IMR-90 (cell line): ENCODE results near the gene ANK3. TPM values are rescaled to one million over a fixed set of nuclear protein-coding genes. Genes with fewer than 3 reads are reported as not detected.

Experiments
- ATAC-seq: fragments of 200-7000 bp; cut with Tn5 transposase; 2 replicates; pipeline ENCODE4 v1.9.1; 2020; ENCODE audit warnings: low read depth, mild to moderate bottlenecking, moderate library complexity
- BruUV-seq: library from RNA; stranded (reverse); fragments of 400-500 nt; replicated peaks from 2 replicates; lab custom pipeline; 2021; lab: Mats Ljungman, UMichigan
- CTCF ChIA-PET: fragments of 300-600 bp; formaldehyde crosslinking; extraction: SDS; loops from one replicate; lab custom pipeline; 2021; ENCODE audit warnings: antibody characterized with exemption; lab: Yijun Ruan, JAX
- POLR2A ChIA-PET: fragments of 300-600 bp; sonication (Branson Sonifier 250); formaldehyde crosslinking; loops from one replicate; lab custom pipeline; 2022; ENCODE audit warnings: antibody characterized with exemption; ENCODE audit not compliant: unreplicated experiment; lab: Charles Lee
- DNase-seq: peaks from one replicate; pipeline ENCODE4 v3.0.0; 2013
- H2AFZ ChIP-seq: replicated peaks from 2 replicates; pipeline ENCODE3; 2013; ENCODE audit warnings: low read length, mild to moderate bottlenecking; ENCODE audit not compliant: poor library complexity
- H2AK5ac ChIP-seq: 2 replicates; pipeline ENCODE4 v1.6.1; 2013; ENCODE audit warnings: low read depth, low read length, inconsistent platforms
- H2AK9ac ChIP-seq: replicated peaks from 2 replicates; pipeline ENCODE3; 2013; ENCODE audit warnings: mild to moderate bottlenecking, low read depth, low read length, moderate library complexity; ENCODE audit not compliant: poor library complexity
- H2BK120ac ChIP-seq: 2 replicates; pipeline ENCODE4 v1.6.1; 2013; ENCODE audit warnings: low read depth, low read length, inconsistent platforms
- H2BK15ac ChIP-seq: 3 replicates; pipeline ENCODE4 v1.6.1; 2013; ENCODE audit warnings: low read depth, low read length, inconsistent platforms
- H2BK20ac ChIP-seq: 2 replicates; pipeline ENCODE4 v1.6.1; 2013; ENCODE audit warnings: low read depth, mild to moderate bottlenecking, inconsistent platforms, low read length, moderate library complexity
- H2BK5ac ChIP-seq: 2 replicates; pipeline ENCODE4 v1.6.1; 2013; ENCODE audit warnings: mild to moderate bottlenecking, low read depth, low read length, inconsistent platforms; ENCODE audit not compliant: poor library complexity, severe bottlenecking
- H3K14ac ChIP-seq: replicated peaks from 2 replicates; pipeline ENCODE4 v1.6.1; 2013; ENCODE audit warnings: low read depth, low read length, inconsistent platforms
- H3K18ac ChIP-seq: 2 replicates; pipeline ENCODE4 v1.6.1; 2013; ENCODE audit warnings: low read depth, low read length, control low read depth
- H3K23ac ChIP-seq: 2 replicates; pipeline ENCODE4 v1.6.1; 2013; ENCODE audit warnings: low read depth, low read length, inconsistent platforms
- H3K27ac ChIP-seq: 2 replicates; pipeline ENCODE4 v1.5.1; 2013; ENCODE audit warnings: mild to moderate bottlenecking, control low read depth, low read length; ENCODE audit not compliant: insufficient read depth
- H3K27me3 ChIP-seq: 2 replicates; pipeline ENCODE4 v1.6.1; 2013; ENCODE audit warnings: low read length; ENCODE audit not compliant: control insufficient read depth, insufficient read depth
- H3K36me3 ChIP-seq: 2 replicates; pipeline ENCODE4 v1.6.1; 2013; ENCODE audit warnings: low read length, mixed read lengths; ENCODE audit not compliant: control insufficient read depth, insufficient read depth
- H3K4ac ChIP-seq: 2 replicates; pipeline ENCODE4 v1.6.1; 2013; ENCODE audit warnings: low read depth, low read length, inconsistent platforms
- H3K4me1 ChIP-seq: 2 replicates; pipeline ENCODE4 v1.6.1; 2013; ENCODE audit warnings: low read length, mixed read lengths; ENCODE audit not compliant: control insufficient read depth, insufficient read depth
- H3K4me2 ChIP-seq: 2 replicates; pipeline ENCODE4 v1.6.1; 2013; ENCODE audit warnings: low read depth, mild to moderate bottlenecking, control low read depth, low read length, moderate library complexity
- H3K4me3 ChIP-seq: 2 replicates; pipeline ENCODE4 v1.5.1; 2013; ENCODE audit warnings: low read depth, mild to moderate bottlenecking, control low read depth, low read length, moderate library complexity; ENCODE audit not compliant: insufficient read depth
- H3K56ac ChIP-seq: 2 replicates; pipeline ENCODE4 v1.6.1; 2013; ENCODE audit warnings: low read length, inconsistent platforms; ENCODE audit not compliant: insufficient read depth; ENCODE audit errors: extremely low read depth
- H3K79me1 ChIP-seq, 2 experiments: 2 replicates each; pipeline ENCODE4 v1.6.1; 2013; ENCODE audit warnings: low read length in 2 of 2, inconsistent platforms in 1 of 2, low read depth in 1 of 2
- H3K9ac ChIP-seq: 2 replicates; pipeline ENCODE4 v1.6.1; 2013; ENCODE audit warnings: low read depth, low read length, control low read depth
- H3K9me1 ChIP-seq: 2 replicates; pipeline ENCODE4 v1.6.1; 2013; ENCODE audit warnings: low read length, inconsistent platforms; ENCODE audit not compliant: insufficient read depth
- H3K9me3 ChIP-seq: 2 replicates; pipeline ENCODE4 v1.6.1; 2013; ENCODE audit warnings: low read length; ENCODE audit not compliant: control insufficient read depth, insufficient read depth
- H4K20me1 ChIP-seq: 2 replicates; pipeline ENCODE4 v1.6.1; 2013; ENCODE audit warnings: low read length, inconsistent platforms; ENCODE audit not compliant: insufficient read depth
- H4K5ac ChIP-seq: 2 replicates; pipeline ENCODE4 v1.6.1; 2013; ENCODE audit warnings: mild to moderate bottlenecking, low read depth, low read length, control low read depth
- H4K8ac ChIP-seq, 2 experiments: 2 replicates each; pipeline ENCODE4 v1.6.1; 2013; ENCODE audit warnings: low read depth in 2 of 2, low read length in 2 of 2, control low read depth in 1 of 2, inconsistent platforms in 1 of 2
- H4K91ac ChIP-seq: 2 replicates; pipeline ENCODE4 v1.6.1; 2013; ENCODE audit warnings: low read depth, low read length, inconsistent platforms; ENCODE audit not compliant: insufficient read depth
- BHLHE40 ChIP-seq: fragments of 150-350 bp; IDR thresholded peaks from 2 replicates; pipeline ENCODE4 v1.6.1; 2016; ENCODE audit warnings: mild to moderate bottlenecking, low read depth, low read length
- CEBPB ChIP-seq: IDR thresholded peaks from 2 replicates; pipeline ENCODE4 v1.6.1; 2012; ENCODE audit warnings: low read depth, low read length, improper control_type of control experiment
- CHD1 ChIP-seq: IDR thresholded peaks from 2 replicates; pipeline ENCODE4 v1.6.1; 2012; ENCODE audit warnings: low read depth, low read length, improper control_type of control experiment
- CTCF ChIP-seq: conservative IDR thresholded peaks from 2 replicates; pipeline ENCODE4 v1.5.1; 2012; ENCODE audit warnings: mild to moderate bottlenecking, low read depth, low read length, improper control_type of control experiment
- FOS ChIP-seq: fragments of 150-350 bp; IDR thresholded peaks from 2 replicates; pipeline ENCODE4 v1.6.1; 2016; ENCODE audit warnings: low read depth, low read length
- MAFK ChIP-seq: IDR thresholded peaks from 2 replicates; pipeline ENCODE4 v1.6.1; 2012; ENCODE audit warnings: low read depth, low read length, improper control_type of control experiment
- MAZ ChIP-seq: IDR thresholded peaks from 2 replicates; pipeline ENCODE4 v1.6.1; 2012; ENCODE audit warnings: low read depth, mild to moderate bottlenecking, low read length, improper control_type of control experiment, moderate library complexity, borderline replicate concordance
- MXI1 ChIP-seq: IDR thresholded peaks from 2 replicates; pipeline ENCODE4 v1.6.1; 2012; ENCODE audit warnings: low read depth, mild to moderate bottlenecking, low read length, moderate library complexity, borderline replicate concordance
- NFE2L2 ChIP-seq: fragments of 150-350 bp; IDR thresholded peaks from 2 replicates; pipeline ENCODE4 v1.6.1; 2016; ENCODE audit warnings: low read depth, mild to moderate bottlenecking, low read length
- POLR2A ChIP-seq: IDR thresholded peaks from 2 replicates; pipeline ENCODE4 v1.6.1; 2012; ENCODE audit warnings: mild to moderate bottlenecking, low read depth, low read length
- RAD21 ChIP-seq: IDR thresholded peaks from 2 replicates; pipeline ENCODE4 v1.6.1; 2012; ENCODE audit warnings: low read length, improper control_type of control experiment
- RCOR1 ChIP-seq: IDR thresholded peaks from 2 replicates; pipeline ENCODE4 v1.6.1; 2012; ENCODE audit warnings: mild to moderate bottlenecking, low read length, improper control_type of control experiment; ENCODE audit not compliant: insufficient replicate concordance
- RFX5 ChIP-seq: IDR thresholded peaks from 2 replicates; pipeline ENCODE4 v1.8.0; 2012; ENCODE audit warnings: low read depth, mild to moderate bottlenecking, low read length, moderate library complexity
- SMC3 ChIP-seq: fragments of 150-350 bp; IDR thresholded peaks from 2 replicates; pipeline ENCODE4 v1.6.1; 2016; ENCODE audit warnings: low read depth, mild to moderate bottlenecking, antibody characterized with exemption, low read length, moderate library complexity
- WGBS, 2 experiments: methylation state at CpG; one replicate each; pipeline versions ENCODE4 v1.1.5 to v1.1.7; 2013; ENCODE audit warnings: missing lambda C conversion rate in 2 of 2; ENCODE audit not compliant: insufficient read length in 1 of 2; ENCODE audit errors: extremely low coverage in 2 of 2; 5-methylcytosine and 5-hydroxymethylcytosine counted together
- dilution Hi-C: fragments of 300-500 bp; cut with HindIII; formaldehyde crosslinking; loops from one replicate; pipeline ENCODE4 v1.14.3; 2018; ENCODE audit warnings: low sequenced_read_pairs; ENCODE audit not compliant: unreplicated experiment
- in situ Hi-C: fragments of 300-500 bp; cut with MboI; formaldehyde crosslinking; loops from 3 replicates; pipeline ENCODE4 v1.14.3; 2019; ENCODE audit warnings: low sequenced_read_pairs, inconsistent platforms, mixed read lengths
- intact Hi-C: fragments of 100-400 bp; cut with micrococcal nuclease; formaldehyde crosslinking; loops from 2 replicates; pipeline ENCODE4 v1.10.0; 2022
- polyA plus RNA-seq, 3 experiments: library from polyadenylated mRNA; depleted of rRNA; stranded (reverse); fragments of >200 nt; gene quantifications; 2 replicates each; pipeline ENCODE4 v1.2.3, GENCODE V29; 2012; ENCODE audit warnings: low replicate concordance in 1 of 3
- total RNA-seq: library from RNA; depleted of rRNA; stranded (reverse); fragments of >200 nt; gene quantifications from 2 replicates; pipeline ENCODE4 v1.2.3, GENCODE V29; 2012
- TF ChIP-seq, protein P1 (sequence below): fragments of 150-350 bp; IDR thresholded peaks from 2 replicates; pipeline ENCODE4 v1.6.1; 2017; ENCODE audit warnings: mild to moderate bottlenecking, antibody characterized with exemption, low read length, low read depth
- TF ChIP-seq, protein P2 (sequence below): fragments of 150-350 bp; IDR thresholded peaks from 2 replicates; pipeline ENCODE4 v1.6.1; 2016; ENCODE audit warnings: low read depth, mild to moderate bottlenecking, low read length, moderate library complexity, borderline replicate concordance

Gene ANK3
- total and polyA plus RNA-seq, 2 of the 4 experiments (the other 2 are of a cell fraction): 0.63 to 1.8 TPM

DNA sequence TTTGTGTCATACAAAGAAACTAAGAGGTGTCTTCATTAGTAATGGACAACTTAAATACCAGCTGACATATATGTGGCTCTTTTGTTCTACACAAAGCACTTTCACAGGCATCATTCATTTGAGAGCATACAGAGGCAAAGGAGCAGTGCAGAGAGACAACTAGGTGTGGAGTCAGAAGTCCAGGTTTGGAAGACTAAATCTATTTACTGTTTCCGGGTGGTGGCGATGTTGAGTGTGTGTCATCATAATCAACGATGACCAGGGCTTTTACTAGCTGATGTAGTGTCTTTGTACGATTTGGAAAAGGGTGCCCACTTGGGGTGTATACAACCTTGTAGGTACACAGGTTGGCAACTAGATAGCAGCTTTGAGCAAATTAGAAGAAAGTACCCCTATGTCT is 287.9 kb downstream of the ANK3 start:
- ATAC-seq: no peak
- CTCF ChIA-PET: interaction anchor here (0.9 kb wide), 1 partner anchor 136 kb away, joined by 3 read pairs; no protein-coding TSS in a partner anchor

More for the DNA sequence above, 287.9 kb downstream of the ANK3 start:
- Histone ChIP-seq H2AK5ac (no peak overlapping the region), H3K36me3 (no peaks in the 10 kb centered on the region), H3K27me3 (peaks cover 1% of the 10 kb centered on the region; the same call in 1 of the 2 replicates), H3K18ac (no peak overlapping the region), H3K27ac (no peak overlapping the region), H3K79me1 (no peaks in the 10 kb centered on the region), H4K5ac (no peak overlapping the region), H3K4me3 (no peak overlapping the region), H3K23ac (no peak overlapping the region), H2BK120ac (no peak overlapping the region), H2BK20ac (no peak overlapping the region), H4K20me1 (no peaks in the 10 kb centered on the region), H3K14ac (no peak overlapping the region), H3K4me2 (no peak overlapping the region), H3K56ac (no peak overlapping the region), H3K9ac (no peak overlapping the region), H2BK5ac (no peak overlapping the region), H3K9me3 (no peaks in the 10 kb centered on the region), H2AK9ac (no peak overlapping the region), H4K91ac (no peak overlapping the region), H2BK15ac (no peak overlapping the region), H2AFZ (no peak overlapping the region), H3K9me1 (no peaks in the 10 kb centered on the region), H3K4ac (no peak overlapping the region), H4K8ac (no peak overlapping the region), H3K4me1 (no peaks in the 10 kb centered on the region)
- dilution Hi-C loops: no loop called here
- 83% methylated on average over 2 of the region's 4 CpGs; no CpG with 5 or more reads in 1 of the 2 experiments for WGBS, 2 experiments
- in situ Hi-C loops: loop anchor here (25.0 kb wide), 1 partner anchor 535 kb away; no protein-coding TSS in a partner anchor
- POLR2A ChIA-PET: no interaction called here
- no peak for DNase-seq
- TF ChIP-seq RCOR1 (no peak), RAD21 (no peak), MAFK (no peak), SMC3 (no peak), RFX5 (no peak), POLR2A (no peak), BHLHE40 (no peak), MAZ (no peak), CTCF (no peak), NFE2L2 (no peak), CEBPB (no peak), FOS (no peak), MXI1 (no peak), CHD1 (no peak)
- TF ChIP-seq, protein P1, sequence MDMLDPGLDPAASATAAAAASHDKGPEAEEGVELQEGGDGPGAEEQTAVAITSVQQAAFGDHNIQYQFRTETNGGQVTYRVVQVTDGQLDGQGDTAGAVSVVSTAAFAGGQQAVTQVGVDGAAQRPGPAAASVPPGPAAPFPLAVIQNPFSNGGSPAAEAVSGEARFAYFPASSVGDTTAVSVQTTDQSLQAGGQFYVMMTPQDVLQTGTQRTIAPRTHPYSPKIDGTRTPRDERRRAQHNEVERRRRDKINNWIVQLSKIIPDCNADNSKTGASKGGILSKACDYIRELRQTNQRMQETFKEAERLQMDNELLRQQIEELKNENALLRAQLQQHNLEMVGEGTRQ: no peak
- TF ChIP-seq, protein P2, sequence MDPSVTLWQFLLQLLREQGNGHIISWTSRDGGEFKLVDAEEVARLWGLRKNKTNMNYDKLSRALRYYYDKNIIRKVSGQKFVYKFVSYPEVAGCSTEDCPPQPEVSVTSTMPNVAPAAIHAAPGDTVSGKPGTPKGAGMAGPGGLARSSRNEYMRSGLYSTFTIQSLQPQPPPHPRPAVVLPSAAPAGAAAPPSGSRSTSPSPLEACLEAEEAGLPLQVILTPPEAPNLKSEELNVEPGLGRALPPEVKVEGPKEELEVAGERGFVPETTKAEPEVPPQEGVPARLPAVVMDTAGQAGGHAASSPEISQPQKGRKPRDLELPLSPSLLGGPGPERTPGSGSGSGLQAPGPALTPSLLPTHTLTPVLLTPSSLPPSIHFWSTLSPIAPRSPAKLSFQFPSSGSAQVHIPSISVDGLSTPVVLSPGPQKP: no peak
- intact Hi-C loops: loop anchor here (2.0 kb wide), 2 partner anchors 475 to 545 kb away; no protein-coding TSS in a partner anchor
- BruUV-seq: no TSS peak
